Measurements from ENCODE around the gene SPOUT1. TPM values are rescaled to one million over a fixed set of nuclear protein-coding genes. Genes with fewer than 3 reads are reported as not detected.

The SPOUT1 gene
- total and polyA plus RNA-seq, 2 of the 13 experiments (the other 11 are each of a cell fraction or from before 2014, with no cell fraction given) = 39.0 to 45.8 TPM

GRCh38 chr9:128771745-128772519 is 57.7 kb downstream of the SPOUT1 start, which contains the start of gene ZER1 (continued):
- TF ChIP-seq, protein P1, sequence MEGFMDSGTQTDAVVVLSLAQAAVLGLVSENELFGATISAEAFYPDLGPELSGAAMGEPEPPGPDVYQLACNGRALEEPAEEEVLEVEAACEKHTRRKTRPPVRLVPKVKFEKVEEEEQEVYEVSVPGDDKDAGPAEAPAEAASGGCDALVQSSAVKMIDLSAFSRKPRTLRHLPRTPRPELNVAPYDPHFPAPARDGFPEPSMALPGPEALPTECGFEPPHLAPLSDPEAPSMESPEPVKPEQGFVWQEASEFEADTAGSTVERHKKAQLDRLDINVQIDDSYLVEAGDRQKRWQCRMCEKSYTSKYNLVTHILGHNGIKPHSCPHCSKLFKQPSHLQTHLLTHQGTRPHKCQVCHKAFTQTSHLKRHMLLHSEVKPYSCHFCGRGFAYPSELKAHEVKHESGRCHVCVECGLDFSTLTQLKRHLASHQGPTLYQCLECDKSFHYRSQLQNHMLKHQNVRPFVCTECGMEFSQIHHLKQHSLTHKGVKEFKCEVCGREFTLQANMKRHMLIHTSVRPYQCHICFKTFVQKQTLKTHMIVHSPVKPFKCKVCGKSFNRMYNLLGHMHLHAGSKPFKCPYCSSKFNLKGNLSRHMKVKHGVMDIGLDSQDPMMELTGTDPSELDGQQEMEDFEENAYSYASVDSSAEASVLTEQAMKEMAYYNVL (CRISPR knock-in tag; IDR thresholded peaks at IDR 0.05; ENCODE audit: borderline replicate concordance) = peak; percentile 26; the same call in 1 of the 2 replicates
- TF ChIP-seq RAD21 (CRISPR knock-in tag; IDR thresholded peaks at IDR 0.05) (peak; percentile 84), HNRNPH1 (optimal IDR thresholded peaks at IDR 0.05; ENCODE audit: low read depth, low read length) (no peak), THAP8 (CRISPR knock-in tag; IDR thresholded peaks at IDR 0.05; ENCODE audit: borderline replicate concordance) (0 out of 2 replicates have a peak, but pooled peaks have one; percentile 60), ZNF740 (CRISPR knock-in tag; IDR thresholded peaks at IDR 0.05) (peak; percentile 97), ZSCAN21 (CRISPR knock-in tag; IDR thresholded peaks at IDR 0.05; ENCODE audit: borderline replicate concordance) (peak; percentile 86), SMAD1 (CRISPR knock-in tag; IDR thresholded peaks at IDR 0.05; ENCODE audit: borderline replicate concordance, low read depth) (no peak; the same call in 1 of the 2 replicates), SOX6 (IDR thresholded peaks at IDR 0.05) (no peak), SOX6 (CRISPR knock-in tag; IDR thresholded peaks at IDR 0.05) (peak; percentile 68), NFATC3 (CRISPR knock-in tag; IDR thresholded peaks at IDR 0.05) (peak; percentile 74; the same call in 1 of the 2 replicates), TCF12 (IDR thresholded peaks at IDR 0.05) (no peak), TCF12 (CRISPR knock-in tag; IDR thresholded peaks at IDR 0.05) (0 out of 2 replicates have a peak, but pooled peaks have one; percentile 70), RCOR2 (CRISPR knock-in tag; IDR thresholded peaks at IDR 0.05) (no peak)
- TF ChIP-seq, protein P2, sequence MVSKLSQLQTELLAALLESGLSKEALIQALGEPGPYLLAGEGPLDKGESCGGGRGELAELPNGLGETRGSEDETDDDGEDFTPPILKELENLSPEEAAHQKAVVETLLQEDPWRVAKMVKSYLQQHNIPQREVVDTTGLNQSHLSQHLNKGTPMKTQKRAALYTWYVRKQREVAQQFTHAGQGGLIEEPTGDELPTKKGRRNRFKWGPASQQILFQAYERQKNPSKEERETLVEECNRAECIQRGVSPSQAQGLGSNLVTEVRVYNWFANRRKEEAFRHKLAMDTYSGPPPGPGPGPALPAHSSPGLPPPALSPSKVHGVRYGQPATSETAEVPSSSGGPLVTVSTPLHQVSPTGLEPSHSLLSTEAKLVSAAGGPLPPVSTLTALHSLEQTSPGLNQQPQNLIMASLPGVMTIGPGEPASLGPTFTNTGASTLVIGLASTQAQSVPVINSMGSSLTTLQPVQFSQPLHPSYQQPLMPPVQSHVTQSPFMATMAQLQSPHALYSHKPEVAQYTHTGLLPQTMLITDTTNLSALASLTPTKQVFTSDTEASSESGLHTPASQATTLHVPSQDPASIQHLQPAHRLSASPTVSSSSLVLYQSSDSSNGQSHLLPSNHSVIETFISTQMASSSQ (IDR thresholded peaks at IDR 0.05; ENCODE audit: low read depth) = no peak
- TF ChIP-seq, protein P2 (CRISPR knock-in tag; IDR thresholded peaks at IDR 0.05; ENCODE audit: borderline replicate concordance) = peak; percentile 81; the same call in 1 of the 2 replicates
- TF ChIP-seq, protein P3, sequence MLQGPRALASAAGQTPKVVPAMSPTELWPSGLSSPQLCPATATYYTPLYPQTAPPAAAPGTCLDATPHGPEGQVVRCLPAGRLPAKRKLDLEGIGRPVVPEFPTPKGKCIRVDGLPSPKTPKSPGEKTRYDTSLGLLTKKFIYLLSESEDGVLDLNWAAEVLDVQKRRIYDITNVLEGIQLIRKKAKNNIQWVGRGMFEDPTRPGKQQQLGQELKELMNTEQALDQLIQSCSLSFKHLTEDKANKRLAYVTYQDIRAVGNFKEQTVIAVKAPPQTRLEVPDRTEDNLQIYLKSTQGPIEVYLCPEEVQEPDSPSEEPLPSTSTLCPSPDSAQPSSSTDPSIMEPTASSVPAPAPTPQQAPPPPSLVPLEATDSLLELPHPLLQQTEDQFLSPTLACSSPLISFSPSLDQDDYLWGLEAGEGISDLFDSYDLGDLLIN (CRISPR knock-in tag; IDR thresholded peaks at IDR 0.05; ENCODE audit: borderline replicate concordance) = no peak
- TF ChIP-seq, protein P4, sequence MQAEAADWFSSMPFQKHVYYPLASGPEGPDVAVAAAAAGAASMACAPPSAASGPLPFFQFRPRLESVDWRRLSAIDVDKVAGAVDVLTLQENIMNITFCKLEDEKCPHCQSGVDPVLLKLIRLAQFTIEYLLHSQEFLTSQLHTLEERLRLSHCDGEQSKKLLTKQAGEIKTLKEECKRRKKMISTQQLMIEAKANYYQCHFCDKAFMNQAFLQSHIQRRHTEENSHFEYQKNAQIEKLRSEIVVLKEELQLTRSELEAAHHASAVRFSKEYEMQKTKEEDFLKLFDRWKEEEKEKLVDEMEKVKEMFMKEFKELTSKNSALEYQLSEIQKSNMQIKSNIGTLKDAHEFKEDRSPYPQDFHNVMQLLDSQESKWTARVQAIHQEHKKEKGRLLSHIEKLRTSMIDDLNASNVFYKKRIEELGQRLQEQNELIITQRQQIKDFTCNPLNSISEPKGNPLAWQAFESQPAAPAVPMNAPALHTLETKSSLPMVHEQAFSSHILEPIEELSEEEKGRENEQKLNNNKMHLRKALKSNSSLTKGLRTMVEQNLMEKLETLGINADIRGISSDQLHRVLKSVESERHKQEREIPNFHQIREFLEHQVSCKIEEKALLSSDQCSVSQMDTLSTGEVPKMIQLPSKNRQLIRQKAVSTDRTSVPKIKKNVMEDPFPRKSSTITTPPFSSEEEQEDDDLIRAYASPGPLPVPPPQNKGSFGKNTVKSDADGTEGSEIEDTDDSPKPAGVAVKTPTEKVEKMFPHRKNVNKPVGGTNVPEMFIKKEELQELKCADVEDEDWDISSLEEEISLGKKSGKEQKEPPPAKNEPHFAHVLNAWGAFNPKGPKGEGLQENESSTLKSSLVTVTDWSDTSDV (CRISPR knock-in tag; IDR thresholded peaks at IDR 0.05) = peak; percentile 73; the same call in 1 of the 2 replicates
